Activated T-helper 2 cell treated with anti-CD3 and anti-CD28 coated beads, Interferon-gamma antibody, Interleukin-2, Interleukin-4, amounts not matched to agents 10 μg/mL and 5 μg/mL and 100 μg/mL, durations not matched to agents 14 hours and 24 hours and 36 hours (primary cell): Measurements from ENCODE around the gene JAG2. TPM values are rescaled to one million over a fixed set of nuclear protein-coding genes. Genes with fewer than 3 reads are reported as not detected.

Experiments used
- DNase-seq: peaks from one replicate; pipeline ENCODE4 v3.0.0; 2021; ENCODE audit warnings: low spot score
- H3K27ac Mint-ChIP-seq: one replicate; pipeline ENCODE4 v1.8.0; 2021; ENCODE audit warnings: mixed read lengths
- H3K27me3 Mint-ChIP-seq: one replicate; pipeline ENCODE4 v1.8.0; 2021; ENCODE audit warnings: low read depth, mixed read lengths
- H3K36me3 Mint-ChIP-seq: one replicate; pipeline ENCODE4 v1.8.0; 2021; ENCODE audit warnings: low read depth, mixed read lengths
- H3K4me1 Mint-ChIP-seq: one replicate; pipeline ENCODE4 v1.8.0; 2021; ENCODE audit warnings: low read depth, mixed read lengths
- H3K4me3 Mint-ChIP-seq: one replicate; pipeline ENCODE4 v1.8.0; 2021; ENCODE audit warnings: low read depth, mild to moderate bottlenecking, moderate library complexity, mixed read lengths
- H3K9me3 Mint-ChIP-seq: one replicate; pipeline ENCODE4 v1.8.0; 2021; ENCODE audit warnings: mixed read lengths
- intact Hi-C: fragments of 100-400 bp; cut with micrococcal nuclease; formaldehyde crosslinking; loops from one replicate; pipeline ENCODE4 v1.15.1; 2023
- total RNA-seq: library from RNA; stranded (reverse); gene quantifications from 2 replicates; pipeline ENCODE4 v1.2.3, GENCODE V29; 2022

The JAG2 gene
- total RNA-seq, 1 donor from 2014 or later, result 3.2 TPM

- H3K27me3 Mint-ChIP-seq, result peaks cover 18% of the 10 kb centered on the region
- no peaks in the 10 kb centered on the region for H3K9me3 Mint-ChIP-seq
- intact Hi-C loops, result no loop called here
Measured at GRCh38 chr14:105200641-105201040, 32.1 kb upstream of the JAG2 start.

GRCh38 chr14:105200074-105200473 lies 31.5 kb upstream of the JAG2 start:
- no peaks in the 10 kb centered on the region for H3K9me3 Mint-ChIP-seq
- no peaks in the 10 kb centered on the region for H3K36me3 Mint-ChIP-seq
- no peak overlapping the region for H3K27ac Mint-ChIP-seq
- intact Hi-C loops, result no loop called here
- no peak for DNase-seq
- no peak overlapping the region for H3K4me3 Mint-ChIP-seq
- H3K27me3 Mint-ChIP-seq, result peaks cover 22% of the 10 kb centered on the region
- peaks cover 6% of the 10 kb centered on the region for H3K4me1 Mint-ChIP-seq

More at GRCh38 chr14:105200641-105201040, 32.1 kb upstream of the JAG2 start:
- H3K27ac Mint-ChIP-seq, result no peak overlapping the region
- no peaks in the 10 kb centered on the region for H3K36me3 Mint-ChIP-seq
- no peak overlapping the region for H3K4me3 Mint-ChIP-seq
- no peak for DNase-seq
- peaks cover 6% of the 10 kb centered on the region for H3K4me1 Mint-ChIP-seq

GRCh38 chr14:105199093-105199492 lies 30.5 kb upstream of the JAG2 start:
- H3K27me3 Mint-ChIP-seq, result peaks cover 27% of the 10 kb centered on the region
- no peak for DNase-seq
- H3K9me3 Mint-ChIP-seq, result no peaks in the 10 kb centered on the region
- H3K36me3 Mint-ChIP-seq, result no peaks in the 10 kb centered on the region
- no peak overlapping the region for H3K27ac Mint-ChIP-seq
- intact Hi-C loops, result no loop called here
- H3K4me3 Mint-ChIP-seq, result no peak overlapping the region
- peaks cover 10% of the 10 kb centered on the region for H3K4me1 Mint-ChIP-seq

GRCh38 chr14:105198588-105198987 lies 30.0 kb upstream of the JAG2 start:
- H3K4me3 Mint-ChIP-seq, result no peak overlapping the region
- H3K4me1 Mint-ChIP-seq, result peaks cover 12% of the 10 kb centered on the region
- peaks cover 27% of the 10 kb centered on the region for H3K27me3 Mint-ChIP-seq
- H3K27ac Mint-ChIP-seq, result no peak overlapping the region
- H3K36me3 Mint-ChIP-seq, result no peaks in the 10 kb centered on the region
- DNase-seq, result no peak
- intact Hi-C loops, result no loop called here
- H3K9me3 Mint-ChIP-seq, result no peaks in the 10 kb centered on the region

- Mint-ChIP-seq H3K4me3 (no peak overlapping the region), H3K36me3 (no peaks in the 10 kb centered on the region), H3K9me3 (no peaks in the 10 kb centered on the region), H3K4me1 (peaks cover 16% of the 10 kb centered on the region), H3K27ac (no peak overlapping the region), H3K27me3 (peaks cover 27% of the 10 kb centered on the region)
- no peak for DNase-seq
- intact Hi-C loops, result no loop called here
Measured at GRCh38 chr14:105197211-105197641, 28.6 kb upstream of the JAG2 start.

- Mint-ChIP-seq H3K4me1 (peaks cover 10% of the 10 kb centered on the region), H3K9me3 (no peaks in the 10 kb centered on the region), H3K36me3 (no peaks in the 10 kb centered on the region), H3K4me3 (no peak overlapping the region), H3K27me3 (peaks cover 27% of the 10 kb centered on the region), H3K27ac (no peak overlapping the region)
- intact Hi-C loops, result no loop called here
- DNase-seq, result no peak
Measured at GRCh38 chr14:105196265-105196960, 27.8 kb upstream of the JAG2 start.

GRCh38 chr14:105195522-105196264 lies 27.1 kb upstream of the JAG2 start:
- Mint-ChIP-seq H3K27me3 (peaks cover 27% of the 10 kb centered on the region), H3K4me3 (no peak overlapping the region), H3K9me3 (no peaks in the 10 kb centered on the region), H3K4me1 (peaks cover 10% of the 10 kb centered on the region), H3K36me3 (no peaks in the 10 kb centered on the region), H3K27ac (no peak overlapping the region)
- DNase-seq, result no peak
- intact Hi-C loops, result no loop called here

GRCh38 chr14:105195051-105195450 lies 26.5 kb upstream of the JAG2 start:
- Mint-ChIP-seq H3K36me3 (no peaks in the 10 kb centered on the region), H3K27ac (no peak overlapping the region), H3K9me3 (no peaks in the 10 kb centered on the region), H3K4me3 (no peak overlapping the region), H3K27me3 (peaks cover 27% of the 10 kb centered on the region), H3K4me1 (peaks cover 10% of the 10 kb centered on the region)
- DNase-seq, result no peak
- intact Hi-C loops, result no loop called here

- peaks cover 27% of the 10 kb centered on the region for H3K27me3 Mint-ChIP-seq
- peaks cover 10% of the 10 kb centered on the region for H3K4me1 Mint-ChIP-seq
- intact Hi-C loops, result no loop called here
- no peak overlapping the region for H3K27ac Mint-ChIP-seq
- no peak overlapping the region for H3K4me3 Mint-ChIP-seq
- H3K9me3 Mint-ChIP-seq, result no peaks in the 10 kb centered on the region
- H3K36me3 Mint-ChIP-seq, result no peaks in the 10 kb centered on the region
- DNase-seq, result no peak
Measured at GRCh38 chr14:105193916-105194782, 25.6 kb upstream of the JAG2 start.

- Mint-ChIP-seq H3K4me1 (peaks cover 10% of the 10 kb centered on the region), H3K4me3 (no peak overlapping the region), H3K27ac (no peak overlapping the region), H3K9me3 (no peaks in the 10 kb centered on the region), H3K27me3 (peaks cover 21% of the 10 kb centered on the region), H3K36me3 (no peaks in the 10 kb centered on the region)
- DNase-seq, result no peak
- intact Hi-C loops, result no loop called here
Measured at GRCh38 chr14:105192866-105193731, 24.5 kb upstream of the JAG2 start.

GRCh38 chr14:105187935-105188524 lies 19.5 kb upstream of the JAG2 start:
- no peaks in the 10 kb centered on the region for H3K27me3 Mint-ChIP-seq
- no peak overlapping the region for H3K4me3 Mint-ChIP-seq
- DNase-seq, result no peak
- no peaks in the 10 kb centered on the region for H3K36me3 Mint-ChIP-seq
- no peak overlapping the region for H3K27ac Mint-ChIP-seq
- H3K4me1 Mint-ChIP-seq, result no peaks in the 10 kb centered on the region
- intact Hi-C loops, result no loop called here
- no peaks in the 10 kb centered on the region for H3K9me3 Mint-ChIP-seq

- Mint-ChIP-seq H3K4me3 (no peak overlapping the region), H3K36me3 (no peaks in the 10 kb centered on the region), H3K9me3 (no peaks in the 10 kb centered on the region), H3K27ac (no peak overlapping the region), H3K27me3 (no peaks in the 10 kb centered on the region), H3K4me1 (no peaks in the 10 kb centered on the region)
- DNase-seq, result no peak
- intact Hi-C loops, result no loop called here
Measured at GRCh38 chr14:105187116-105187515, 18.5 kb upstream of the JAG2 start.
